ENCODE data around the gene SPTBN1.

Gene SPTBN1

DNA sequence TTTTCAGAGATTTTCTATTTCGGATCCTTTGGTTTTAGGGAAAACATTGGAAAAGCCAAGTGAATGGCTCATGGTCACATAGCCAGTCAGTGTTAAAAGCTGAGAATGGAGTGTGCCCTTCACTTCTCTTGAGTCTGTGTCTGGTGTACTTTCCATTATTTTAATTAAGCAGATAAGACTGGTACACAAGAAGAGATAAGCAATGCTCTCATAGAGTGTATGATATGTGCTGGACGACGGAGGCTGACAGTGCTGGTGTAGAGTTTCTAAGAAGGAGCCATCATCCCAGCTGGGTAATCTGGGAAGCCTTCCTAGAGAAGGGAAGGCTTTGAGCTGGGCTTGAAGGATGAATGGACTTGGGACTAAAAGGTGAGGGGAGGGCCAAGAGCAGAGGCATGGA, 93.3 kb downstream of the SPTBN1 start:
- H4K91ac ChIP-seq (ENCODE audit: low read depth, low read length, poor library complexity), result no peak overlapping the region
- no peak overlapping the region for H3K9ac ChIP-seq (ENCODE audit: low read depth, low read length, poor library complexity)
- DNase-seq (ENCODE audit: low spot score), result no peak
- no peak overlapping the region for H2BK120ac ChIP-seq (ENCODE audit: low read depth, low read length)
- H2BK15ac ChIP-seq (ENCODE audit: low read length), result no peak overlapping the region
- no CpG with 5 or more reads among the region's 3 CpGs for WGBS, 2 donors (ENCODE audit: extremely low coverage in 2 of 2, insufficient read length in 2 of 2, insufficient replicate concordance in 1 of 2)
- H3K36me3 ChIP-seq (replicated peaks in 1 of 2; ENCODE audit: control insufficient read depth in 2 of 2, insufficient read depth in 2 of 2, low read length in 2 of 2), result no peaks in the 10 kb centered on the region
- no peak overlapping the region for H2AK5ac ChIP-seq (ENCODE audit: low read depth, low read length)
- H3K18ac ChIP-seq (ENCODE audit: low read length), result no peak overlapping the region
- no peak overlapping the region for H3K14ac ChIP-seq (ENCODE audit: low read length)
- no peak overlapping the region for H3K23ac ChIP-seq (ENCODE audit: low read depth, low read length, poor library complexity)
- H2BK12ac ChIP-seq (ENCODE audit: low read length), result no peak overlapping the region
- H3K4me2 ChIP-seq (ENCODE audit: insufficient read depth, low read length, poor library complexity, severe bottlenecking), result no peak overlapping the region
- H3K27ac ChIP-seq (replicated peaks; ENCODE audit: low read length), result no peak overlapping the region
- no peaks in the 10 kb centered on the region for H3K9me3 ChIP-seq (replicated peaks in 1 of 2; ENCODE audit: control insufficient read depth in 2 of 2, insufficient read depth in 1 of 2, low read depth in 1 of 2, low read length in 2 of 2)
- H2BK5ac ChIP-seq (ENCODE audit: low read length), result no peak overlapping the region
- H3K4ac ChIP-seq (ENCODE audit: low read length), result no peak overlapping the region
- no peaks in the 10 kb centered on the region for H3K79me1 ChIP-seq (ENCODE audit: low read depth, low read length)
- no peaks in the 10 kb centered on the region for H3K27me3 ChIP-seq (ENCODE audit: control insufficient read depth in 3 of 3, insufficient read depth in 3 of 3, low read depth in 1 of 3, low read length in 3 of 3)
- peaks cover 3% of the 10 kb centered on the region in 2 donors for H3K4me1 ChIP-seq (ENCODE audit: control insufficient read depth in 2 of 2, insufficient read depth in 1 of 2, low read depth in 1 of 2, low read length in 2 of 2)
- no peak overlapping the region for H3K4me3 ChIP-seq (ENCODE audit: low read length in 2 of 2)
- H4K8ac ChIP-seq (ENCODE audit: low read depth, low read length), result no peak overlapping the region
- H2AFZ ChIP-seq (ENCODE audit: low read length), result no peak overlapping the region

DNA sequence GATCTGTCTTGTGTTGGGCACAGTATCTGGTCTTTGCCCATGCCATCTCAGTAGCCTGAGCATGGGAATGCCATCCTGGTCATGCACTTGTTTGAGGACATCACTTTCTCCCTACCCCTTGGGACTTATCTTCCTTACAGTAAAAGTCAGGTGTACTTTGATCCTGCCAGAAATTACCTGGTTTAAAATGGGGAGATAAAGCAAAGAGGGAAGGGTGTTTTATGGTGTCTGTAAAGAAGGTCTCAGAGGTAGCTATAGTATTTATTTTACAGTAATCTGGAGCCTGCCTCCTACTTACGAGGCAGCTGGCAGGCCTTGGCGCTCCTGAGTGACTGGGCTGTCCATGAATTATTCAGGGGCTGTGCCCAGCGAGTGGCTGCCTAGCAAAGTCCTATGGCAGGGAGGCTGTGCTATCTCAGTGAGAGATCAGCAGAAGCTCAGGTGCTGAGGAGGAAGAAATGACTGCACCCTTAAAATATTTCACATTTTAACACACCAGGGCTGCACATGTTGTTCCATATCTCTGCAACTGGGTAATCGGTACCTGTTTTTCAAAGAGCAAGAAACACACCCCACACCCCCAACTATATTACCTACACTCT, 93.9 kb downstream of the SPTBN1 start:
- Histone ChIP-seq H3K4me3 (ENCODE audit: low read length in 2 of 2) (no peak overlapping the region), H2BK120ac (ENCODE audit: low read depth, low read length) (no peak overlapping the region), H3K18ac (ENCODE audit: low read length) (no peak overlapping the region), H3K4ac (ENCODE audit: low read length) (no peak overlapping the region), H2AK5ac (ENCODE audit: low read depth, low read length) (no peak overlapping the region), H4K8ac (ENCODE audit: low read depth, low read length) (no peak overlapping the region), H3K36me3 (replicated peaks in 1 of 2; ENCODE audit: control insufficient read depth in 2 of 2, insufficient read depth in 2 of 2, low read length in 2 of 2) (no peaks in the 10 kb centered on the region), H2BK15ac (ENCODE audit: low read length) (no peak overlapping the region), H4K91ac (ENCODE audit: low read depth, low read length, poor library complexity) (no peak overlapping the region), H3K14ac (ENCODE audit: low read length) (no peak overlapping the region), H2BK5ac (ENCODE audit: low read length) (no peak overlapping the region), H3K23ac (ENCODE audit: low read depth, low read length, poor library complexity) (no peak overlapping the region), H3K4me2 (ENCODE audit: insufficient read depth, low read length, poor library complexity, severe bottlenecking) (no peak overlapping the region), H3K9ac (ENCODE audit: low read depth, low read length, poor library complexity) (no peak overlapping the region), H2AFZ (ENCODE audit: low read length) (no peak overlapping the region), H3K79me1 (ENCODE audit: low read depth, low read length) (no peaks in the 10 kb centered on the region), H3K27me3 (ENCODE audit: control insufficient read depth in 3 of 3, insufficient read depth in 3 of 3, low read depth in 1 of 3, low read length in 3 of 3) (no peaks in the 10 kb centered on the region), H3K27ac (replicated peaks; ENCODE audit: low read length) (no peak overlapping the region), H2BK12ac (ENCODE audit: low read length) (no peak overlapping the region), H3K4me1 (ENCODE audit: control insufficient read depth in 2 of 2, insufficient read depth in 1 of 2, low read depth in 1 of 2, low read length in 2 of 2) (peaks cover 3% of the 10 kb centered on the region in 2 donors), H3K9me3 (replicated peaks in 1 of 2; ENCODE audit: control insufficient read depth in 2 of 2, insufficient read depth in 1 of 2, low read depth in 1 of 2, low read length in 2 of 2) (no peaks in the 10 kb centered on the region)
- no peak for DNase-seq (ENCODE audit: low spot score)
- WGBS, 2 donors (ENCODE audit: extremely low coverage in 2 of 2, insufficient read length in 2 of 2, insufficient replicate concordance in 1 of 2), result no CpG with 5 or more reads among the region's 4 CpGs

DNA sequence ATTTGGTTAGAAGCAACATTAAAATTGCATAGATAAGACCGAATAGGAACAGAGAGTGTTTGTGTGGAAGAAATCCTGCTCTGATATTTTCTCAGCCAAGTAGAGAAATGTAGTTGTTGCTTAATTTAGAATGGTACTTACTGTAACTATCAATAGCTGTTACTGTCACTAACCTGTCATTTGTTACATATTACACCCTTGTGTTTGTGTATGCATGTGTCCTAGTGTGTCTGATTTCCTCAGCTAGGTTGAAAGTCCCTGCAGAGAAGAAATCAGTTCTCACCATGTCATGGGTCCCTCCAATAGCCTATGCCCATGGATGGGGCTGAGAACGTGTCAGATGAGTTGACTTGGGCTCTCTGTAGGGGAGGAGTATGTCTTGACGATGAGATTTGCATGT, 94.4 kb downstream of the SPTBN1 start:
- WGBS, 2 donors (ENCODE audit: extremely low coverage in 2 of 2, insufficient read length in 2 of 2, insufficient replicate concordance in 1 of 2), result no CpG with 5 or more reads among the region's 3 CpGs
- no peak overlapping the region for H3K9ac ChIP-seq (ENCODE audit: low read depth, low read length, poor library complexity)
- H3K4ac ChIP-seq (ENCODE audit: low read length), result no peak overlapping the region
- no peak overlapping the region for H2BK120ac ChIP-seq (ENCODE audit: low read depth, low read length)
- no peak for DNase-seq (ENCODE audit: low spot score)
- H3K36me3 ChIP-seq (replicated peaks in 1 of 2; ENCODE audit: control insufficient read depth in 2 of 2, insufficient read depth in 2 of 2, low read length in 2 of 2), result no peaks in the 10 kb centered on the region
- H3K14ac ChIP-seq (ENCODE audit: low read length), result no peak overlapping the region
- no peak overlapping the region for H3K18ac ChIP-seq (ENCODE audit: low read length)
- H2AFZ ChIP-seq (ENCODE audit: low read length), result no peak overlapping the region
- no peaks in the 10 kb centered on the region for H3K79me1 ChIP-seq (ENCODE audit: low read depth, low read length)
- H3K23ac ChIP-seq (ENCODE audit: low read depth, low read length, poor library complexity), result no peak overlapping the region
- H2BK15ac ChIP-seq (ENCODE audit: low read length), result no peak overlapping the region
- no peak overlapping the region for H3K4me2 ChIP-seq (ENCODE audit: insufficient read depth, low read length, poor library complexity, severe bottlenecking)
- no peak overlapping the region for H2BK12ac ChIP-seq (ENCODE audit: low read length)
- no peaks in the 10 kb centered on the region for H3K9me3 ChIP-seq (replicated peaks in 1 of 2; ENCODE audit: control insufficient read depth in 2 of 2, insufficient read depth in 1 of 2, low read depth in 1 of 2, low read length in 2 of 2)
- no peaks in the 10 kb centered on the region for H3K27me3 ChIP-seq (ENCODE audit: control insufficient read depth in 3 of 3, insufficient read depth in 3 of 3, low read depth in 1 of 3, low read length in 3 of 3)
- no peak overlapping the region for H4K8ac ChIP-seq (ENCODE audit: low read depth, low read length)
- peaks cover 3% of the 10 kb centered on the region in 2 donors for H3K4me1 ChIP-seq (ENCODE audit: control insufficient read depth in 2 of 2, insufficient read depth in 1 of 2, low read depth in 1 of 2, low read length in 2 of 2)
- H4K91ac ChIP-seq (ENCODE audit: low read depth, low read length, poor library complexity), result no peak overlapping the region
- no peak overlapping the region for H2AK5ac ChIP-seq (ENCODE audit: low read depth, low read length)
- H3K4me3 ChIP-seq (ENCODE audit: low read length in 2 of 2), result no peak overlapping the region
- no peak overlapping the region for H2BK5ac ChIP-seq (ENCODE audit: low read length)
- no peak overlapping the region for H3K27ac ChIP-seq (replicated peaks; ENCODE audit: low read length)

DNA sequence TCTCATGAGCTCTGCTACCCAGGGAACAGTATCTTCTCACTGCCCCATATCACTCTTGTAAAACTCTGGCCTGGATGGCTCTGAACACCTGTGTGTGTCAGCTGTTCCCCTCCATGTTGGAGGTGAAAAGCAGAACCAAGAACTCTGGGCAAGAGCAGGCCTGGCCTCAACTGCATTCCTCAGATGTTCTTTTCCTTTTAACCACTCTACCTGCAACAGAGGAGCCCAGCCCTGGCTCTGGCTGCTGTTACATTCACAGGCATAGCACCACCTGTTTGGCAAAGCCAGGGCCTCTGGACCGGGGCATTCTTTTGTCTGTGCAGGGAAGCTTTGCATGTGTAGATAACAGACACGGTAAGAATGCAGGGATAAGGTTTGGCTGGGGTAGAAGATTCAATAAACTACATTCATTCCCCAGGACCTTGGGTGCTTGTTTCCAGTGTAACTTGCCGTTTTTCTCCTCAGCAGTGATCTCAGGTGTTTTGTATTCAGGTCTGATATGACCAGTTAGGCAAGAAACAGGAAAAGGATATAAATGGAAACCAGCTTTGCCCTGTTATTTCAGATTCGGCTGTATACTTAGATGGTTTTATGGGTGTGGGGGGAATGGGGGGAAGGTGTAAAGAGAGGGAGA, 95.1 kb downstream of the SPTBN1 start:
- no peaks in the 10 kb centered on the region for H3K79me1 ChIP-seq (ENCODE audit: low read depth, low read length)
- H4K91ac ChIP-seq (ENCODE audit: low read depth, low read length, poor library complexity), result no peak overlapping the region
- H2BK15ac ChIP-seq (ENCODE audit: low read length), result no peak overlapping the region
- no peaks in the 10 kb centered on the region for H3K9me3 ChIP-seq (replicated peaks in 1 of 2; ENCODE audit: control insufficient read depth in 2 of 2, insufficient read depth in 1 of 2, low read depth in 1 of 2, low read length in 2 of 2)
- no peaks in the 10 kb centered on the region for H3K27me3 ChIP-seq (ENCODE audit: control insufficient read depth in 3 of 3, insufficient read depth in 3 of 3, low read depth in 1 of 3, low read length in 3 of 3)
- H2BK12ac ChIP-seq (ENCODE audit: low read length), result no peak overlapping the region
- H2BK120ac ChIP-seq (ENCODE audit: low read depth, low read length), result no peak overlapping the region
- no CpG with 5 or more reads among the region's 4 CpGs for WGBS, 2 donors (ENCODE audit: extremely low coverage in 2 of 2, insufficient read length in 2 of 2, insufficient replicate concordance in 1 of 2)
- no peak overlapping the region for H3K27ac ChIP-seq (replicated peaks; ENCODE audit: low read length)
- no peak overlapping the region for H3K4ac ChIP-seq (ENCODE audit: low read length)
- H4K8ac ChIP-seq (ENCODE audit: low read depth, low read length), result no peak overlapping the region
- H3K4me3 ChIP-seq (ENCODE audit: low read length in 2 of 2), result no peak overlapping the region
- no peak overlapping the region for H3K18ac ChIP-seq (ENCODE audit: low read length)
- H2AFZ ChIP-seq (ENCODE audit: low read length), result no peak overlapping the region
- no peak for DNase-seq (ENCODE audit: low spot score)
- H3K36me3 ChIP-seq (replicated peaks in 1 of 2; ENCODE audit: control insufficient read depth in 2 of 2, insufficient read depth in 2 of 2, low read length in 2 of 2), result no peaks in the 10 kb centered on the region
- no peak overlapping the region for H2AK5ac ChIP-seq (ENCODE audit: low read depth, low read length)
- H2BK5ac ChIP-seq (ENCODE audit: low read length), result no peak overlapping the region
- H3K4me2 ChIP-seq (ENCODE audit: insufficient read depth, low read length, poor library complexity, severe bottlenecking), result no peak overlapping the region
- H3K23ac ChIP-seq (ENCODE audit: low read depth, low read length, poor library complexity), result no peak overlapping the region
- peaks cover 3% of the 10 kb centered on the region in 2 donors for H3K4me1 ChIP-seq (ENCODE audit: control insufficient read depth in 2 of 2, insufficient read depth in 1 of 2, low read depth in 1 of 2, low read length in 2 of 2)
- no peak overlapping the region for H3K14ac ChIP-seq (ENCODE audit: low read length)
- H3K9ac ChIP-seq (ENCODE audit: low read depth, low read length, poor library complexity), result no peak overlapping the region
